CD14-positive monocyte (primary cell): ENCODE results near the gene OR7C1. TPM values are rescaled to one million over a fixed set of nuclear protein-coding genes. Genes with fewer than 3 reads are reported as not detected.
"Not testable (repeated sequence)": the region's sequence is repeated elsewhere in the genome, so short reads cannot be mapped to it uniquely, and the experiment has no call there.

Experiments used
- DNase-seq, 3 donors: peaks; one replicate each; pipeline ENCODE4 v3.0.0-alpha.2; 2011 to 2022
- H2AFZ ChIP-seq: 2 replicates; pipeline ENCODE4 v1.6.0; 2012; ENCODE audit warnings: mild to moderate bottlenecking, low read depth, low read length, inconsistent platforms; ENCODE audit not compliant: insufficient read depth, poor library complexity, severe bottlenecking
- H3K27ac ChIP-seq, 2 donors: 1 replicate in 1 of 2; 2 replicates in 1 of 2; pipeline ENCODE4 v1.5.1; 2012 to 2013; ENCODE audit warnings: low read length in 2 of 2, control low read depth in 1 of 2, inconsistent platforms in 1 of 2, low read depth in 1 of 2, mild to moderate bottlenecking in 1 of 2
- H3K27me3 ChIP-seq, 2 donors: one replicate each; pipeline versions ENCODE4 v1.6.0 to v1.6.1; 2011 to 2013; ENCODE audit warnings: low read length in 2 of 2; ENCODE audit not compliant: control insufficient read depth in 2 of 2, insufficient read depth in 2 of 2
- H3K36me3 ChIP-seq, 2 donors: replicated peaks in 1 of 2; 1 replicate in 1 of 2; 2 replicates in 1 of 2; pipeline versions ENCODE4 v1.5.1 to v1.6.1; 2012 to 2013; ENCODE audit warnings: low read length in 2 of 2, control low read depth in 1 of 2, inconsistent platforms in 1 of 2, mild to moderate bottlenecking in 1 of 2; ENCODE audit not compliant: insufficient read depth in 2 of 2, control insufficient read depth in 1 of 2
- H3K4me1 ChIP-seq, 2 donors: 1 replicate in 1 of 2; 2 replicates in 1 of 2; pipeline versions ENCODE4 v1.5.1 to v1.6.1; 2012 to 2013; ENCODE audit warnings: low read length in 2 of 2, control low read depth in 1 of 2, inconsistent platforms in 1 of 2, mild to moderate bottlenecking in 1 of 2, moderate library complexity in 1 of 2; ENCODE audit not compliant: insufficient read depth in 2 of 2, control insufficient read depth in 1 of 2
- H3K4me2 ChIP-seq: replicated peaks from 2 replicates; pipeline ENCODE3; 2012; ENCODE audit warnings: low read length, moderate library complexity, mild to moderate bottlenecking; ENCODE audit not compliant: poor library complexity, severe bottlenecking; ENCODE audit errors: extremely low read depth
- H3K4me3 ChIP-seq, 3 experiments: fragments of 200-600 bp in 1 of 3; sonication (generic) in 1 of 3; replicated peaks in 1 of 3; 1 replicate in 2 of 3; 2 replicates in 1 of 3; pipeline ENCODE4 v1.5.1; 2011 to 2013; ENCODE audit warnings: low read length in 3 of 3, mild to moderate bottlenecking in 3 of 3, control low read depth in 2 of 3, low read depth in 2 of 3, inconsistent platforms in 1 of 3, moderate library complexity in 1 of 3
- H3K79me2 ChIP-seq: 2 replicates; pipeline ENCODE4 v1.6.0; 2012; ENCODE audit warnings: mild to moderate bottlenecking, control low read depth, inconsistent platforms, low read length, moderate library complexity; ENCODE audit not compliant: insufficient read depth
- H3K9ac ChIP-seq: 2 replicates; pipeline ENCODE4 v1.6.0; 2017; ENCODE audit warnings: low read length, mild to moderate bottlenecking; ENCODE audit not compliant: insufficient read depth, poor library complexity, severe bottlenecking
- H3K9me3 ChIP-seq, 2 donors: replicated peaks in 1 of 2; 1 replicate in 1 of 2; 2 replicates in 1 of 2; pipeline versions ENCODE4 v1.5.1 to v1.6.1; 2012 to 2013; ENCODE audit warnings: low read length in 2 of 2, control low read depth in 1 of 2; ENCODE audit not compliant: control insufficient read depth in 1 of 2, insufficient read depth in 1 of 2
- H4K20me1 ChIP-seq: 2 replicates; pipeline ENCODE4 v1.6.0; 2012; ENCODE audit warnings: mild to moderate bottlenecking, low read length, control low read depth, moderate library complexity; ENCODE audit not compliant: insufficient read depth
- H3K27ac Mint-ChIP-seq, 7 donors: one replicate each; pipeline ENCODE4 v1.8.0; 2020; ENCODE audit warnings: mild to moderate bottlenecking in 7 of 7, mixed read lengths in 7 of 7, moderate library complexity in 6 of 7, inconsistent platforms in 2 of 7
- H3K27me3 Mint-ChIP-seq, 3 donors: one replicate each; pipeline ENCODE4 v1.8.0; 2021 to 2022; ENCODE audit warnings: low read depth in 3 of 3, mild to moderate bottlenecking in 3 of 3, mixed read lengths in 3 of 3, moderate library complexity in 3 of 3, inconsistent platforms in 1 of 3
- H3K36me3 Mint-ChIP-seq, 2 donors: one replicate each; pipeline ENCODE4 v1.8.0; 2020; ENCODE audit warnings: mixed read lengths in 2 of 2, inconsistent platforms in 1 of 2, mild to moderate bottlenecking in 1 of 2
- H3K4me1 Mint-ChIP-seq: one replicate; pipeline ENCODE4 v1.8.0; 2020; ENCODE audit warnings: mild to moderate bottlenecking, mixed read lengths
- H3K4me3 Mint-ChIP-seq, 2 donors: one replicate each; pipeline ENCODE4 v1.8.0; 2020; ENCODE audit warnings: mild to moderate bottlenecking in 2 of 2, mixed read lengths in 2 of 2, moderate library complexity in 1 of 2
- H3K9me3 Mint-ChIP-seq, 7 donors: one replicate each; pipeline ENCODE4 v1.8.0; 2020 to 2022; ENCODE audit warnings: mixed read lengths in 7 of 7, mild to moderate bottlenecking in 6 of 7, moderate library complexity in 6 of 7, inconsistent platforms in 2 of 7
- WGBS: methylation state at CpG from one replicate; pipeline ENCODE4 v1.1.5; 2013; ENCODE audit warnings: missing lambda C conversion rate; ENCODE audit not compliant: insufficient coverage; 5-methylcytosine and 5-hydroxymethylcytosine counted together
- intact Hi-C, 2 donors: fragments of 100-400 bp; cut with micrococcal nuclease; formaldehyde crosslinking; loops; one replicate each; pipeline versions ENCODE4 v1.15.0 to v1.15.1; 2023
- polyA plus RNA-seq, 3 donors: library from polyadenylated mRNA; depleted of rRNA in 1 of 3; unstranded in 2 of 3; stranded (reverse) in 1 of 3; fragments of 300-500 nt in 2 of 3; fragments of >200 nt in 1 of 3; fragmentation: Illumina TruSeq in 2 of 3; gene quantifications; 1 replicate in 2 of 3; 2 replicates in 1 of 3; pipeline ENCODE4 v1.2.3, GENCODE V29; 2012 to 2021
- TF ChIP-seq, protein P1 (sequence below): fragments of 200-600 bp; IDR thresholded peaks from one replicate; pipeline ENCODE4 v1.8.0; 2022; ENCODE audit warnings: antibody characterized with exemption, mild to moderate bottlenecking

OR7C1 gene
- polyA plus RNA-seq, 3 donors: 0.02 to 0.15 TPM; not detected in 1

DNA sequence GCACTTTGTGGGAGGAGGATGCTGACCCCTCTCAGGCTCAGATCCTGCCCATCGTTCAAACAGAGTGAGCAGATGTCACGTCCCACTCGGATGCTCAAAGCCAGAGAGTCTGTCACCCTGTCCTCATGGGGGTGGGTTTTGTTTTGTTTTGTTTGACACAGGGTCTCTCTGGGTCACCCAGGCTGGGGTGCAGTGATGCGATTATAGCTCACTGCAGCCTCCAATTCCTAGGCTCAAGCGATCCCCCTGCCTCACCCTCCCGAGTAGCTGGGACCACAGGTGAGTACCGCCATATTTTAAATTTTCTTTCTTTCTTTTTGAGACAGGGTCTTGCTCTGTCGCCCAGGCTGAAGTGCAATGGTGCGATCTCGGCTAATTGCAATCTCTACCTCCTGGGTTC, 60.6 kb downstream of the OR7C1 start:
- H2AFZ ChIP-seq: no peak overlapping the region
- H3K9me3 ChIP-seq: no peaks in the 10 kb centered on the region
- no peak overlapping the region for H3K4me2 ChIP-seq
- H3K27ac ChIP-seq: no peak overlapping the region
- Mint-ChIP-seq H3K27ac (no peak overlapping the region), H3K9me3 (peaks cover 0 to 3% (median 0%) of the 10 kb centered on the region in 7 donors), H3K36me3 (peaks cover 41 to 55% of the 10 kb centered on the region in 2 donors), H3K27me3 (peaks cover 2 to 11% (median 8%) of the 10 kb centered on the region in 3 donors), H3K4me1 (peaks cover 53% of the 10 kb centered on the region), H3K4me3 (peak overlapping the region in 1 of 2 donors; percentile 35)
- intact Hi-C loops: loop anchor here in 1 of 2 donors (10.0 kb wide), 1 partner anchor 200 kb away; the partner anchor contains the start of gene NDUFB7
- H3K79me2 ChIP-seq: peaks cover 25% of the 10 kb centered on the region
- H3K9ac ChIP-seq: no peak overlapping the region
- peaks cover 43 to 50% of the 10 kb centered on the region in 2 donors for H3K36me3 ChIP-seq
- H3K4me3 ChIP-seq: no peak overlapping the region
- H3K4me1 ChIP-seq: peaks cover 21 to 32% of the 10 kb centered on the region in 2 donors
- peaks cover 72% of the 10 kb centered on the region for H4K20me1 ChIP-seq
- 100% methylated on average over 2 of the region's 10 CpGs for WGBS
- no peaks in the 10 kb centered on the region for H3K27me3 ChIP-seq
- TF ChIP-seq, protein P1, sequence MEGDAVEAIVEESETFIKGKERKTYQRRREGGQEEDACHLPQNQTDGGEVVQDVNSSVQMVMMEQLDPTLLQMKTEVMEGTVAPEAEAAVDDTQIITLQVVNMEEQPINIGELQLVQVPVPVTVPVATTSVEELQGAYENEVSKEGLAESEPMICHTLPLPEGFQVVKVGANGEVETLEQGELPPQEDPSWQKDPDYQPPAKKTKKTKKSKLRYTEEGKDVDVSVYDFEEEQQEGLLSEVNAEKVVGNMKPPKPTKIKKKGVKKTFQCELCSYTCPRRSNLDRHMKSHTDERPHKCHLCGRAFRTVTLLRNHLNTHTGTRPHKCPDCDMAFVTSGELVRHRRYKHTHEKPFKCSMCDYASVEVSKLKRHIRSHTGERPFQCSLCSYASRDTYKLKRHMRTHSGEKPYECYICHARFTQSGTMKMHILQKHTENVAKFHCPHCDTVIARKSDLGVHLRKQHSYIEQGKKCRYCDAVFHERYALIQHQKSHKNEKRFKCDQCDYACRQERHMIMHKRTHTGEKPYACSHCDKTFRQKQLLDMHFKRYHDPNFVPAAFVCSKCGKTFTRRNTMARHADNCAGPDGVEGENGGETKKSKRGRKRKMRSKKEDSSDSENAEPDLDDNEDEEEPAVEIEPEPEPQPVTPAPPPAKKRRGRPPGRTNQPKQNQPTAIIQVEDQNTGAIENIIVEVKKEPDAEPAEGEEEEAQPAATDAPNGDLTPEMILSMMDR: no peak
- no peak for DNase-seq

DNA sequence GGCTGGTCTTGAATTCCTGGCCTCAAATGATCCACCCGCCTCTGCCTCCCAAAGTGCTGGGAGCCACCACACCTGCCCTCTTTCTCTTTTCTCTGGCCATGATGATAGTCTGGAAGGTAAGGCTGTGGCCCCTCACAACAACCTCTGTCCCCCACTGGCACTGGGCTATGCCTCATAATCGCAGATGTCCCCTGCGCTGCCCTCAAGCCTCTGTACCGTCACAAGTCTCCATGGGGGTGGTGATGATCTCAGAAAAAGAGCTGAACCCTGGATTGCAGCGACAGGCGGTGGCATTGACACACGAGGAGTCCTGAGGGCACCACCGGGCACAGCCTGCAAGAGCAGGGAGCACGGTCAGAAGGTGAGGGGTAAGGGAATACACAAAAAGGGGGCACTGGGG, 61.3 kb downstream of the OR7C1 start:
- H3K4me3 ChIP-seq, H3K9me3 ChIP-seq, H2AFZ ChIP-seq, H3K4me3 Mint-ChIP-seq, H3K27me3 ChIP-seq, H3K4me2 ChIP-seq, H3K9ac ChIP-seq, DNase-seq, H3K9me3 Mint-ChIP-seq, H3K27ac ChIP-seq: not testable (repeated sequence)
- Mint-ChIP-seq H3K4me1 (peaks cover 48% of the 10 kb centered on the region), H3K27me3 (peaks cover 2 to 11% (median 8%) of the 10 kb centered on the region in 3 donors), H3K27ac (peak overlapping the region in 2 of 7 donors; percentile 13 to 41), H3K36me3 (peaks cover 48 to 61% of the 10 kb centered on the region in 2 donors)
- 100% methylated on average over 1 of the region's 9 CpGs for whole genome bisulfite sequencing
- H3K4me1 ChIP-seq: peaks cover 15 to 25% of the 10 kb centered on the region in 2 donors
- H3K79me2 ChIP-seq: peaks cover 25% of the 10 kb centered on the region
- intact Hi-C loops: loop anchor here in 1 of 2 donors (10.0 kb wide), 1 partner anchor 199 kb away; the partner anchor contains the start of gene NDUFB7
- H4K20me1 ChIP-seq: peaks cover 78% of the 10 kb centered on the region
- H3K36me3 ChIP-seq: peaks cover 49 to 57% of the 10 kb centered on the region in 2 donors
